Stimulated activated CD4-positive, alpha-beta T cell treated with anti-CD3 and anti-CD28 coated beads, Interleukin-4, amount 100 ng/mL, for 4 hours (primary cell): ENCODE results near the gene WDR12.
"Not testable (repeated sequence)": the region's sequence is repeated elsewhere in the genome, so short reads cannot be mapped to it uniquely, and the experiment has no call there.

Source experiments
- DNase-seq, 2 experiments: peaks; one replicate each; pipeline ENCODE4 v3.0.0-alpha.2; 2020

Gene WDR12

GRCh38 chr2:202911512-202912341 lies at the start of gene WDR12, which contains the start of gene CARF:
WDR12 (minus strand) TSS chr2:202911673; CDS start chr2:202911476, 197 bp downstream.
CARF (plus strand) TSS chr2:202912275; CDS start chr2:202941903, 29,628 bp downstream.
- DNase-seq: peak; percentile 85 to 86

- no peak for DNase-seq
Measured at GRCh38 chr2:202960524-202960923, 49.1 kb upstream of the WDR12 start.

- DNase-seq: no peak
Measured at GRCh38 chr2:202950592-202950991, 39.1 kb upstream of the WDR12 start.

- DNase-seq: not testable (repeated sequence)
Measured at GRCh38 chr2:202949333-202949732, 37.9 kb upstream of the WDR12 start.

- no peak for DNase-seq
Measured at GRCh38 chr2:202945497-202945896, 34.0 kb upstream of the WDR12 start.

GRCh38 chr2:202944816-202945215 lies 33.3 kb upstream of the WDR12 start:
- DNase-seq: no peak

- DNase-seq: no peak
Measured at GRCh38 chr2:202944408-202944807, 32.9 kb upstream of the WDR12 start.

- no peak for DNase-seq
Measured at GRCh38 chr2:202941771-202942170, 30.3 kb upstream of the WDR12 start.

- no peak for DNase-seq
Measured at GRCh38 chr2:202938960-202939359, 27.5 kb upstream of the WDR12 start.

- no peak for DNase-seq
Measured at GRCh38 chr2:202934456-202934855, 23.0 kb upstream of the WDR12 start.

- no peak for DNase-seq
Measured at GRCh38 chr2:202933958-202934357, 22.5 kb upstream of the WDR12 start.

GRCh38 chr2:202933139-202933510 lies 21.7 kb upstream of the WDR12 start:
- DNase-seq: no peak

GRCh38 chr2:202932425-202933138 lies 21.1 kb upstream of the WDR12 start:
- DNase-seq: no peak

GRCh38 chr2:202918860-202919259 lies 7.4 kb upstream of the WDR12 start:
- DNase-seq: no peak

GRCh38 chr2:202912342-202913201 lies 1.1 kb upstream of the WDR12 start:
- DNase-seq: peak in 1 of 2 experiments; percentile 5

GRCh38 chr2:202911203-202911511 lies 316 bp downstream of the WDR12 start:
- no peak for DNase-seq

GRCh38 chr2:202910698-202911097 lies 775 bp downstream of the WDR12 start:
- no peak for DNase-seq

- not testable (repeated sequence) for DNase-seq
Measured at GRCh38 chr2:202910250-202910649, 1.2 kb downstream of the WDR12 start.

GRCh38 chr2:202909394-202910192 lies 1.9 kb downstream of the WDR12 start:
- no peak for DNase-seq

GRCh38 chr2:202908186-202908585 lies 3.3 kb downstream of the WDR12 start:
- DNase-seq: no peak

GRCh38 chr2:202905507-202905906 lies 6.0 kb downstream of the WDR12 start:
- not testable (repeated sequence) for DNase-seq

- DNase-seq: no peak
Measured at GRCh38 chr2:202885190-202885589, 26.3 kb downstream of the WDR12 start.
